ENCODE measurements around the gene MYOM1. TPM values are rescaled to one million over a fixed set of nuclear protein-coding genes. Genes with fewer than 3 reads are reported as not detected.

The MYOM1 gene
- total RNA-seq, 2 donors from 2014 or later, result 6.1 to 6.5 TPM

GRCh38 chr18:3159830-3160229 is 59.9 kb downstream of the MYOM1 start:
- Histone ChIP-seq H3K4me1 (replicated peaks) (no peaks in the 10 kb centered on the region), H3K36me3 (no peaks in the 10 kb centered on the region), H3K27me3 (replicated peaks; ENCODE audit: insufficient read depth) (no peaks in the 10 kb centered on the region), H3K9me3 (no peaks in the 10 kb centered on the region), H3K27ac (no peak overlapping the region), H3K4me3 (no peak overlapping the region)
- TF ChIP-seq, protein P1, sequence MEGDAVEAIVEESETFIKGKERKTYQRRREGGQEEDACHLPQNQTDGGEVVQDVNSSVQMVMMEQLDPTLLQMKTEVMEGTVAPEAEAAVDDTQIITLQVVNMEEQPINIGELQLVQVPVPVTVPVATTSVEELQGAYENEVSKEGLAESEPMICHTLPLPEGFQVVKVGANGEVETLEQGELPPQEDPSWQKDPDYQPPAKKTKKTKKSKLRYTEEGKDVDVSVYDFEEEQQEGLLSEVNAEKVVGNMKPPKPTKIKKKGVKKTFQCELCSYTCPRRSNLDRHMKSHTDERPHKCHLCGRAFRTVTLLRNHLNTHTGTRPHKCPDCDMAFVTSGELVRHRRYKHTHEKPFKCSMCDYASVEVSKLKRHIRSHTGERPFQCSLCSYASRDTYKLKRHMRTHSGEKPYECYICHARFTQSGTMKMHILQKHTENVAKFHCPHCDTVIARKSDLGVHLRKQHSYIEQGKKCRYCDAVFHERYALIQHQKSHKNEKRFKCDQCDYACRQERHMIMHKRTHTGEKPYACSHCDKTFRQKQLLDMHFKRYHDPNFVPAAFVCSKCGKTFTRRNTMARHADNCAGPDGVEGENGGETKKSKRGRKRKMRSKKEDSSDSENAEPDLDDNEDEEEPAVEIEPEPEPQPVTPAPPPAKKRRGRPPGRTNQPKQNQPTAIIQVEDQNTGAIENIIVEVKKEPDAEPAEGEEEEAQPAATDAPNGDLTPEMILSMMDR (IDR thresholded peaks at IDR 0.05), result no peak
- TF ChIP-seq POLR2A (IDR thresholded peaks at IDR 0.05), result no peak
- no peak for TF ChIP-seq POLR2AphosphoS5 (IDR thresholded peaks at IDR 0.05)
- 96% methylated on average over 1 of the region's 1 CpG for WGBS
- intact Hi-C loops (cut with DNase I), result loop anchor here (5.0 to 10.0 kb wide), 2 partner anchors 225 to 437 kb away; no protein-coding TSS in a partner anchor
- DNase-seq (ENCODE audit: low spot score), result no peak

DNA sequence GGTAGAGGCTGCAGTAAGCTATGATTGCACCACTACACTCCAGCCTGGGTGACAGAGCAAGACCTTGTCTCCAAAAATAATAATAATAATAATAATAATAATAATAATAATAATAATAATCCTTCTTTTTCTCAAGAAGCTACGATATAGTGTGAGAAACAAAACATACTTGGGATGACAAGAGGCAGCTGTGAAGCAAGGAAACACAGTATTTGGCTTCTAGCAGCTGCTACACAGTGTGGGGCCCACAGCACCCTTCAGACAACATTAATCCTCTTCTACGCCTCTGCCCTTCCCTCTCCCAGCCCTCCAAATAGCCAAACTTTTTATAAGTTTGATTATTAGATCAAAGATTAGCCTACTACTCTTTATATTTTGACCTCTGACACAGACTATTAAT is 62.2 kb downstream of the MYOM1 start:
- H3K9me3 ChIP-seq, result no peaks in the 10 kb centered on the region
- H3K4me1 ChIP-seq (replicated peaks), result no peaks in the 10 kb centered on the region
- intact Hi-C loops (cut with DNase I), result loop anchor here (5.0 to 10.0 kb wide), 2 partner anchors 223 to 440 kb away; no protein-coding TSS in a partner anchor
- no peak for DNase-seq (ENCODE audit: low spot score)
- TF ChIP-seq, protein P1 (IDR thresholded peaks at IDR 0.05), result no peak
- TF ChIP-seq POLR2A (IDR thresholded peaks at IDR 0.05) (no peak), POLR2AphosphoS5 (IDR thresholded peaks at IDR 0.05) (no peak)
- no peaks in the 10 kb centered on the region for H3K27me3 ChIP-seq (replicated peaks; ENCODE audit: insufficient read depth)
- no peak overlapping the region for H3K4me3 ChIP-seq
- no peak overlapping the region for H3K27ac ChIP-seq
- H3K36me3 ChIP-seq, result no peaks in the 10 kb centered on the region
- 78% methylated on average over 2 of the region's 2 CpGs for WGBS

DNA sequence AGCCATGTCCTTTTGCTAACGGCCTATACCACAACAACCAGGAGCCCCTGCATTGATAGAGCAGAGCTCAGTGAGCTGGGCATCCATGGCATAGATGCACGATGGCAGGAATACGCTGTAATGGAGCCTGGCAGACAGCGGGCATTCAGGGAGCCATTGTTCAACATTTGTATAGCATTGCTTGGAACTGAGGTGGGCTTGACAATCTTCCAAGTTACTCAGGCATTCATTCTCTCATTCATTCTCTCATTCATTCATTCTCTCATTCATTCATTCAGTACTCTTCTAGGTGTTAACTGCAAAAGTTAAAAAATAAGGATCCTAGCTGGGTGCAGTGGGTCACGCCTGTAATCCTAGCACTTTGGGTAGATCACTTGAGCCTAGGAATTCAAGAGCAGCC is 62.7 kb downstream of the MYOM1 start:
- Histone ChIP-seq H3K9me3 (no peaks in the 10 kb centered on the region), H3K4me1 (replicated peaks) (no peaks in the 10 kb centered on the region), H3K27ac (no peak overlapping the region), H3K36me3 (no peaks in the 10 kb centered on the region), H3K27me3 (replicated peaks; ENCODE audit: insufficient read depth) (no peaks in the 10 kb centered on the region), H3K4me3 (no peak overlapping the region)
- WGBS, result 95% methylated on average over 5 of the region's 5 CpGs
- TF ChIP-seq POLR2A (IDR thresholded peaks at IDR 0.05), result no peak
- no peak for TF ChIP-seq POLR2AphosphoS5 (IDR thresholded peaks at IDR 0.05)
- TF ChIP-seq, protein P1 (IDR thresholded peaks at IDR 0.05), result no peak
- intact Hi-C loops (cut with DNase I), result loop anchor here (5.0 to 10.0 kb wide), 2 partner anchors 222 to 440 kb away; no protein-coding TSS in a partner anchor
- DNase-seq (ENCODE audit: low spot score), result no peak

DNA sequence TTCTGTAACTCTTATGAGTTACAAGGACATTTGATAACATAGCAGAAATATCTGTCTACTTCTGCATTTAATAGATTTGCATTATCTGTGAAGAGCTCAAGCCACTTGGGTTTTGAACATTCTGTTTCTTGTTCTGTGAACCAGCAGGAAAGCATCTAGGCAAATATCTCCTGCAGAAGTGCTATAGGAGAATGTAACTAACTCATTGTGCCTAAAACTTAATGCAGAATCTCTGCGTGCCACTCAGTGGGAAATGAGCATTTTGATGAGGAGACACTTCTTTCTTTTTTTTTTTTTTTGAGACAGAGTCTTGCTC is 63.5 kb downstream of the MYOM1 start:
- no peaks in the 10 kb centered on the region for H3K27me3 ChIP-seq (replicated peaks; ENCODE audit: insufficient read depth)
- WGBS, result 86% methylated on average over 1 of the region's 1 CpG

GRCh38 chr18:3154214-3154613 is 65.6 kb downstream of the MYOM1 start:
- Histone ChIP-seq H3K36me3 (no peaks in the 10 kb centered on the region), H3K4me1 (replicated peaks) (no peaks in the 10 kb centered on the region), H3K9me3 (no peaks in the 10 kb centered on the region), H3K4me3 (no peak overlapping the region), H3K27me3 (replicated peaks; ENCODE audit: insufficient read depth) (no peaks in the 10 kb centered on the region), H3K27ac (no peak overlapping the region)
- intact Hi-C loops (cut with DNase I), result loop anchor here (5.0 to 10.0 kb wide), 2 partner anchors 93 to 219 kb away; partner anchors contain the start of gene MYL12A
- TF ChIP-seq POLR2AphosphoS5 (IDR thresholded peaks at IDR 0.05), result no peak
- TF ChIP-seq, protein P1 (IDR thresholded peaks at IDR 0.05), result no peak
- TF ChIP-seq POLR2A (IDR thresholded peaks at IDR 0.05), result no peak
- WGBS, result 92% methylated on average over 2 of the region's 2 CpGs
- no peak for DNase-seq (ENCODE audit: low spot score)

More for the DNA sequence above, 63.5 kb downstream of the MYOM1 start:
- TF ChIP-seq POLR2AphosphoS5 (IDR thresholded peaks at IDR 0.05) (no peak), POLR2A (IDR thresholded peaks at IDR 0.05) (no peak)
- TF ChIP-seq, protein P1 (IDR thresholded peaks at IDR 0.05), result no peak
- H3K27ac ChIP-seq, result peak overlapping the region in 1 of 2 donors; percentile 53
- no peak for DNase-seq (ENCODE audit: low spot score)
- no peak overlapping the region for H3K4me3 ChIP-seq
- H3K9me3 ChIP-seq, result no peaks in the 10 kb centered on the region
- no peaks in the 10 kb centered on the region for H3K36me3 ChIP-seq
- no peaks in the 10 kb centered on the region for H3K4me1 ChIP-seq (replicated peaks)
- intact Hi-C loops (cut with DNase I), result loop anchor here (5.0 to 10.0 kb wide), 2 partner anchors 221 to 441 kb away; no protein-coding TSS in a partner anchor
